HG03565 (cell line): Measurements from ENCODE around the gene MTF1.

ENCODE experiments used
- ATAC-seq: cut with Tn5 transposase; IDR thresholded peaks from one replicate; pipeline ENCODE4 v1.9.1; 2021; ENCODE audit warnings: mild to moderate bottlenecking, moderate library complexity; ENCODE audit not compliant: unreplicated experiment

MTF1 gene

GRCh38 chr1:37868466-37868865 lies 9.1 kb upstream of the MTF1 start:
- ATAC-seq, result no peak

DNA sequence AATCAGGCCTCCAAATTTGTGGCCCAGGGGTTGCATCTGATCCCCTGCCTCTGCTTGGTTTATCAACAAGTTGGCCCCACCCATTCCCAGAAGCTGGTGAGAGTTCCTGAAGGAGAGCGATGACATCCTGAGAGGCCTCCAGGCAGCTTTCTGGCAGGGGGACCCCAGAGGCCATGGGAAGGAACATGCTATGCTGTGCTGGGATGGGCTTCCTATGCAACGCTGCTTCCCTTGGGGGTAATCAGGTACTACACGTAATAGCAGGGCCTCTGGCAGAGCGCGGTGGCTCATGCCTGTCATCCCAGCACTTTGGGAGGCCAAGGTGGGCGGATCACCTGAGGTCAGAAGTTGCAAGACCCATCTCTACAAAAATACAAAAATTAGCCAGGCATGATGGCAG lies 8.4 kb upstream of the MTF1 start:
- ATAC-seq, result no peak

GRCh38 chr1:37866491-37866890 lies 7.1 kb upstream of the MTF1 start:
- no peak for ATAC-seq

DNA sequence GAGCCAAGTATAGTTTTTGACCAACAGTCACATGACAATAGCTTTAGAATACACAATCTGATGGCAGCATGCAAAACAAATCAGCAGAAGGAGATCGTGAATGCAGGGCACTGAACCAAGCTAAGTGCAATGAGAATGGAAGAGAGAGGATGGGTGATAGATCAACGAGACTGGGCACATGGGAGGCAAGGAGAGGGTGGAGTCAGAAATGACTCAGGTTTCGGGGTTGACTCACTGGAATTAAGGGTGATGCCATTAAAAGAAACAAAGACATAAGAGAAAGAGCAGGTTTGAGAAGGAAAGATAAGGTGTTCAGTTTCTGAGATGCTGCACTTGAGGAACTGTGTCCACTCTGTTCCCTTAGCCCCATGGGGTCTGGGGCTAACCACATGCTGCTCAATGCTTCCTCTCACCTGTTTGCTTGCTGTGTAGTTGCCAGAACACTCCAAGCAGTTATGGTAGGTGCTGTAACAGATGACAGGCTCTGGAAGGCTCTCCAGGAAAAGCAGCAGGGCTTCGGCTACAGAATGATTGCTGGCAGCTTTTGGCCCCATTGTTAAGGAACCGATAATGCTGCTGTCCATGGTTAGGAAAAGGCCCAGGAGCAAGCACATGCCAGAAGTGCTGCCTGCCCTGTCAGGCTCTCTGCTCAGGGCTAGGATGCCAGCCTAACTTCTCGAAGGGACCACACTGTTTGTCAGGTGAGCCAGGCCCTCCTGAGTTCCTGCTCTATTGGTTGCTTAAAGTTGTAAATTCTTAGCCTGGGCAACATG lies 6.1 kb upstream of the MTF1 start:
- ATAC-seq, result no peak

GRCh38 chr1:37862330-37862729 lies 2.9 kb upstream of the MTF1 start:
- ATAC-seq, result no peak

GRCh38 chr1:37861151-37861550 lies 1.8 kb upstream of the MTF1 start:
- ATAC-seq, result no peak

DNA sequence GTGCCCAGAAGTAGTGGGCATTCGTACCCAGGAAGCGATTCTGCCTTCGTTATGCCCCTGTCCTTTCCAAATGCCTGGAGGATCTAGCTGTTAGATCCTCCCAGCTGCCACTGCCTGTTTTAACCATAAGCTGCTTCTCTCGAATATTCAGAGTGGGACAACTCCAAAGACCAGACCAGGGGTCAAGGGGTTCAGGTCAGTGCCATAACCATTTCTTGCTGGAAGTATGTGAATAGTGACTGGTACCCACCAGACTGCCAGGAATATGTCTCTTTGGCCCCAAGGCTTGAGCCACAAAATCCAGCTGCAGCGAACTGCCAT lies 914 bp upstream of the MTF1 start:
- no peak for ATAC-seq

DNA sequence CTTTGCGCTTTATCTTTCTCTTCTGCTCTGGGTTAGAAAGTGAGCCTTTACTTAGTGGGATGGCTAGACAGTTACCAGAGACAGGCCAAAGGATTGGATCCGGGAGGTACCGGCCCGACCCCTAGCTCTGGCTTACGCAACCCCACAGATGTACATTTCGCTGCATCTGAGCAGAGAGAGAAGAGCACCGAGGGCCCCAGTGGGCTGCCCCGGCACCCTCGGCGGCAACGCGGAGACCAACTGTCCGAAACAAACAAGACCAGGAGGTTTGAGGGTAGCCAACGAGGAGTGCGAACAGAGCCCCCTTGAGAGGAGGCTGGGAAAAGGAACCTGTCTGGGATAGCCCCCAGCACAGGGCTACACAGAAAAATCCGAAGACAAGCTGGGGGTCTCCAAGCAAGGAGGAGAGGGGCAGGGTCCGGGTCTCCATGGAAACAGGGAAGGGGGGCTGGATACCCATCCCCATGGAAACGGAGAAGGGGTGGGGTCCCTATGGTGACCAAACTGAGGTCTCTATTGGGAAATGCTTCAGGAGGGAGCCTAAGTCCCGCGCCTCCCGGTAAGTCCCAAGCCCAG lies 373 bp downstream of the MTF1 start:
- ATAC-seq, result no peak

- ATAC-seq, result no peak
Measured at GRCh38 chr1:37854406-37854805, 5.0 kb downstream of the MTF1 start.

- no peak for ATAC-seq
Measured at GRCh38 chr1:37853157-37853556, 6.2 kb downstream of the MTF1 start.

- no peak for ATAC-seq
Measured at GRCh38 chr1:37851782-37852210, 7.6 kb downstream of the MTF1 start.

DNA sequence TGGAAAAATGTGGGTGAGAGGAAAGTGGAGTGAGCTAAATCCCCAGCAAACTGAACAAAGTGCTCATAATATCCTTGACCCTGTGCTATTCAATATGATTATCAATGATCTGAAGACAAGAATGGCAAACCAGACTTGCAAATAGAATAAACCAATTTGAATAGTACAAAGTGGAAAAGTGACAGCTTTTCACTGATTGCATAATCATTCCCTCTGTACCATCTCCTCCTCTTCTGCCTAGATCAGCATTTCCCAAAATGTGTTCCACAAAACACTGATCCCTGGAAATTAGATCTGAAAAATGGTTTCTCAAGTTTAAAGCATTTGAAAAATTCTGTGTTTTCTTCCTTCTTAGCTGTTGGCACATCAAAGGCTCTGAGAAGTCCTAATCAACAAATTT lies 8.1 kb downstream of the MTF1 start:
- ATAC-seq, result no peak

DNA sequence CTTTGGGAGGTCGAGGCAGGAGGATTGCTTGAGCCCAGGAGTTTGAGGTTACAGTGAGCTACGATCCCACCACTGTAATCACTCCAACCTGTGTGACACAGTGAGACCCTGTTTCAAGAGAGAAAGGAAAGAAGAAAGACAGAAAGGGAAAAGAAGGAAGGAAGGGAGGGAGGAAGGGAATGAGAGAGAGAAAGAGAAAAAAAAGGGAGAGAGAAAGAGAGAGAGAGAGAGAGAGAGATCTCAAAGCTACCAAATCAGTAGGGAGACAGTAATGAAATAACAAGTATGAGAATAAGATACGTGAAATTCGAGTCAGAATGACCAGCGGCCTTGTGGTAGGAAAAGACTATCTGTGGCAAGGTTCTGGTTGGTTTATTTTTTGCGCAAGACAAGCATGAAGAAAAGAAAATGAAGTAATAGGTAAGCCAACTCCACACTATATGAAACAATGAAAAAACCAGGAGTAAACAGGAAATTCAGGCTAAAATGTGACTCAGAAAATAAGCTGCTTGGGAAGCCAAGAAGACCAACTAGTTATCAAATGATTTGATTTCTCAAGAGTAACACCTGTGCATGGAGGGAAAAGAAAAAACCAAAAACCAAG lies 8.9 kb downstream of the MTF1 start:
- ATAC-seq, result no peak

DNA sequence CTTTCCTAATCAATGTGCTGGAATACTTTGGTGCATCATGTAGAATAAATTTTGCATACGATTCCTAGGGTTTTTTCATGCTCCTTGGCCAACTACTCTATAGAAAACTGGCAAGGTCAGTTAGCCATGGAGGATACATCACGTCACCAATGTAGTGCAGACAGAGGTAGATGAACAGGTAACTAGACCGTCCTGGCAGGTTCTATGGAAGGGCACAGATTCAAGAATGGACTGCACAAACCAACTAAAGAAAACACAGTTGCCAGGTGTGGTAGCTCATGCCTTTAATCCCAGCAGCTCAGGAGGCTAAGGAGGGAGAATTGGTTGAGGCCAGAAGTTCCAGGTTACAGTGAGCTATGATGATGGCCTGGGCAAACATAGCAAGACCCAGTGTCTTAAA lies 9.9 kb downstream of the MTF1 start:
- ATAC-seq, result no peak

GRCh38 chr1:37846647-37847339 lies 12.6 kb downstream of the MTF1 start:
- no peak for ATAC-seq

DNA sequence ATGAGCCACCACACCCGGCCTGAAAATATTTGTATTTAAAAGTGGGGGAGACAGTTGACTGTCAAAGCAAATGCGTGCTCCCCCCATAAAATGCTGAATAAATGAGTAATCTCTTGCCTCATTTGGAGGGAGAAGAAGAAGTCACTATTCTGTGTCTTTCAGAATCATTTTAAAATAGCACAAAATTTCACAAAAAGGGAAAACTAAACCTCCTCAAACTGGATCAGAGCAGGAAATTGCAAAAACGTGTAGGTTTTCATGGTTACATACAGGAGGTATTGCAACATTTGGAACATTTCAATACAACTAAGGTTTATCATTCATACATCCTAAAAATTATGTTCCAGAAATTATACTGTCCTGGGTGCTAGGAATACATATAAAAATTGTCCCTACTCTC lies 13.6 kb downstream of the MTF1 start:
- no peak for ATAC-seq

- no peak for ATAC-seq
Measured at GRCh38 chr1:37845049-37845646, 14.2 kb downstream of the MTF1 start.

GRCh38 chr1:37844536-37844935 lies 14.9 kb downstream of the MTF1 start:
- ATAC-seq, result no peak

GRCh38 chr1:37841652-37842051 lies 17.7 kb downstream of the MTF1 start:
- no peak for ATAC-seq

- no peak for ATAC-seq
Measured at GRCh38 chr1:37840711-37841110, 18.7 kb downstream of the MTF1 start.

DNA sequence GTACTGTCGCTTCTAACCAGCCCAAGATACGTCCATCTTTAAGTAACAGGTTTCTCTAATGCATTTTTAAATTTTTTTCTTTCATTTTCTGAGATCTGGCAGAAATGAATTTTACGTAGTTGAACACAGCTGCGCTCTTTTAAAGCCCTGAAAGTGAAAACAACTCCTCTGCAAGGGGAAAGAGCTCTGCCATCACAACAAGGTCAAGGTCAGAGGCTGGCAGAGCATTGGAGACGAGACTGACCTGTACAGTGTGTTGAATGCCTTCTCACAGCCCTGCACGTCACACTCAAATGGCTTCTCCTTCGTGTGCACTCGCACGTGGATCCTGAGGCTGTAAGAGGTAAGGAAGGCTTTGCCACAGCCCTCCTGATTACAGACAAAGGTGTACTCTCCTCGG lies 19.7 kb downstream of the MTF1 start:
- no peak for ATAC-seq

DNA sequence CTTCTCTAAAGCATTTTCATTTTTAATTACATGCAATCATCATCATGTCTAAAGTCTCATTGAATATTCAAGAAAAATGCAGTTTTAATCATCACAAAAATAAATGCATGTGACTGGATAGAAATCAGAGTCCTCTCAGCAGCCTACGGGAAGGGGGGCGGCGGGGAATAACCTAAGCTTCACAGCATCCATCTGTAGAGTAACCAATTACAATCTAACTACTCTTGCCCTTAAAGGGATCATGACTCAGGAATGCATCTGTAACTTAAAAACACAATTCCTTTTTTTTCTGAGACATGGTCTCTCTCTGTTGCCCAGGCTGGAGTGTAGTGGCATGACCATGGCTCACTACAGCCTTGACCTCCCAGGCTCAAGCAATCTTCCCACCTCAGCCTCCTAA lies 22.6 kb downstream of the MTF1 start:
- ATAC-seq, result no peak
